Measurements from ENCODE around the gene ZNF514.

The ZNF514 gene

DNA sequence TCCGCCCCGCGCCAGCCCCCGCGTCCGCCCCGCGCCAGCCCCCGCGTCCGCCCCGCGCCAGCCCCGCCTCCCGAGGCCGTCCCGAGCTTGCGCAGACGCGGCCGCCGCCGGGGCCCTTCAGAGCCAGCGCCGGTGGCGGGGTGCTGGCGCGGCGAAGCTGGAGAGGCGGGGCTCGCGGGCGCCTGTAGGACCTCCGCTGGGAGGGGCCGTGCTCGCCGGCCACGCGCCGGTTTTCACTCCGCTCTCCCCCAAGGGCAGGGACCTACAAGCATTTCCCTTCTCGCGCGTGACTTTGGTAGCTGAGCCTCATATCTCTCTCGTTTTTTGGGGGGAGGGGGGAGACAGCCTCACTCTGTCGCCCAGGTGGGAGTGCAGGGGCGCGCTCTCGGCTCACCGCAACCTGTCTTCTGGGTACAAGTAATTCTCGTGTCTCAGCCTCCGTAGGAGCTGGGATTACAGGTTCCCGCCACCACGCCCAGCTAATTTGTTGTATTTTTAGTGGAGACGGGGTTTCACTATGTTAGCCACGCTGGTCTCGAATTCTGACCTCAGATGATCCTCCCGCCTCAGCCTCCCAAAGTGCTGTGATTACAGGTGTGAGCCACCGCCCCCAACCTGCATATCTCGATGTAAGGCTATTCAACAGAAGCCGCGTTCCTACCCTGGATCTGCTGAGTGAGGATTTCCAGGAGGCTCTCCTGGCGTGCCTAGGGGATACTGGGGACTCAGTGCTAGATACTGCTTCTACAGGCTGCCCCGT is at the start of gene ZNF514:
ZNF514 (minus strand) TSS at position 159 of the 760 bp plus-strand sequence. CDS start 6,595 bp downstream, outside the sequence.
- DNase-seq (ENCODE audit: low read depth): peak; percentile 75

DNA sequence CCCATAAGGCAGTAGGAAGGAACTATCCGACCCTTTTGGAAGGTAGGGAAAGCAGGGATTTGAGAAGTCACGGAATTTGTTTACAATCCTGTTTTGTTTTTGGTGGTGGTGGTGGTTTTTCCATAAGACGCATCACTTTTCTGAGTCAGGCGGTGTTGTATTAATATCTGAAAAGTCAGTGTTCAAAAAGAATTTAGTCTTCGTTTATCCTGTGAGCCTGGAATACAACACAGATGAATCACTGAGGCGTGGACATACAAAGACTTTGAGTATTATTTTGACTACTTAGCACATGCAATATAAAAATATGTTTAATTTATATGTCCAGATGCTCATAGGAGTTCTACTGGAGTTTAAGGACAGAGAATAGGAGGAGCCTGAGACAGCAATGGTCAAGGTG is 48.5 kb upstream of the ZNF514 start:
- no peak for DNase-seq (ENCODE audit: low read depth)

DNA sequence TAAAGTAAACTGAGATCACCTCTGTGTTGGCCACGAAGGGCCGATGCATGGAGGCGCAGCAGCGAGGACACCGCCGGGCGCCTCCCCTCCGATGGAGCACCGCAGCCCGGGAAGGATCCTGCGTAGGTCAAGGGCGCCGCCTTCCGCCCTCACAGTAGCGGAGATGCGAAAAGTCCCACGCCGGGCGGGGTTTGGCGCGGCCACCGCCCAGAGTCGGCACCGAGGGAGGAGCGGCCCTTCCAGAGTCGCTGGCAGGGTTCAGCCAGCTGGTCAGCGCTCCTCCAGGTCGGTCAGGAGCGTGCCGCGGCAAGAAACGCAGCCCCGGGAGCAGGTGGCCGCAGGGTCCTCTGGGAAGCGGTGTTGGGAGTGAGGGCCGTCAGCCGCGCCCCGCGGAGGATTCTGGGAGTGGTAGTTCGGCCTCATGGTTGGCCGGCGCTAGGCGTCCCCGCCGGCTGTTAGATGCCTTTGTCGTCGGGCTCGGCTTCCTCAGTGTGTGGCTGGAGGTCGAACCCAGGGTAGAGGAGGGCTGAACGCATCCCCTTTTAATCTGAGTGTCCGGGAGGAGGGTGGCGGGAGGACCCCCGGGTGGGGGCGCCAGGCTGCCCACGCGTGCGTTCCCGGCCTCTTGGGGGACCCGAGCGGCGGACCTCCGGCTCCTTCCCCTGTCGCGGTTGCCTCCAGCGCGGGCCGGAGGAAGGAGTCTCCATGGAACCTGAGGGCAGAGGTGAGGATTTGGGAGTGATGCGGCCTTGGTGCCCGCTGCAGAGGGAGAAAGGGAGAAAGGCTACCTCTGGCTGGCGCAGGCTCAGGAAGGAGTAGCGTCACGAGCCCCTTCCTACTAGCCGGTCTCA is 47.7 kb upstream of the ZNF514 start, which contains the start of gene ZNF892:
ZNF892 (plus strand) TSS at position 411 of the 851 bp plus-strand sequence; CDS start at position 706, 295 bp downstream.
- DNase-seq (ENCODE audit: low read depth): peak; percentile 80

DNA sequence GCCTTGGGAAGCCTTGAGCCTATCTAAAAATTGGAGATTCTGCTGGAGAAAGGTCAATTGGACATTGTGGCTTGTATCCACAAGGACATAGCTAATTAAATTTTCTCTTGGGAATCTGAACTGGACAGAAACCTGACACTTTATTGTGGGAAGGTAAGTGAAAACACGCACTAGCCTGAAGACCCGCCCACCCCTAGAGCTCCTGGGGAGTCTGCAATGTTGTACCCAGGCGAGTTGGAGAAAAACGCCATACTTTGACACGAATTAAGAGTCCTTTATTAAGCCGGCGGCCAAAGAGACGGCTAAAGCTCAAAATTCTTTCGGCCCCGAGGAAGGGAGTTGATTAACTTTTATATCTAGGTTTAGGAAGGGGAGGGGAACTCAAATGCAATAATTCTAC is 46.4 kb upstream of the ZNF514 start:
- DNase-seq (ENCODE audit: low read depth): no peak

DNA sequence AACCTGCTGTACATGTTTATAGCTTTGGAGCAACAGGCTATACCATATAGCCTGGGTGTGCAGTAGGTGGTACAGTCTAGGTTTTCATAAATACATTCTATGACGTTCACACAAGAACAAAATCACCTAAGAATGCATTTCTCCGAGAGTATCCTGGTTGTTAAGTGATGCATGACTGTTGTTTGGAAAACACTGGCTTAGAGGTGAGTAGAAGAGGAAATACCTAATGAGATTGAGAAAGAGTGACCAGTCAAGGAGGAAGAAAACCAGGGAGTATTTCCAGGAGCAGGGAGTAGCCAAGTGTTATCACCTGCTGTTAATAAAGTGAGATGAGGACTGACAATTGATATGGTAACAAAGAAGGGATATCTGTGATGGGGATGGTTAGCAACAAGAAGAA is 44.7 kb upstream of the ZNF514 start:
- no peak for DNase-seq (ENCODE audit: low read depth)

DNA sequence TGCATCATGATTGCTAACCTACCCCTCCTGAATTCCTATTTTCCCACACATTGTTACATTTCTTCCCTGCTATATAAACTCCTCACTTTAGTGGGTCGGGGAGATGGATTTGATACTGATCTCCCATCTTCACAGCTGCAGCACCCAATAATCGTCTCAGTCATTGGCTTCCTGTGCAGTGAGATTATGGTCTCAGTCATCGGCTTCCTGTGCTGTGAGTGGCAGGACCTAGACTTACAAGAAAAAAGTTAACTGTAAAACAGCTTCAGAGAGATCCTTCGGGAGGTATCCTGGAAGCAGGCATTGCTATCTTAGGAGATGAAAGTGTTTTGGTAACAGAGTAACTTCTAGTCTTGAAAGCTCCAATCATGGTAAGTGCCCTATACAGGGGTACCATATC is 44.3 kb upstream of the ZNF514 start:
- DNase-seq (ENCODE audit: low read depth): no peak

DNA sequence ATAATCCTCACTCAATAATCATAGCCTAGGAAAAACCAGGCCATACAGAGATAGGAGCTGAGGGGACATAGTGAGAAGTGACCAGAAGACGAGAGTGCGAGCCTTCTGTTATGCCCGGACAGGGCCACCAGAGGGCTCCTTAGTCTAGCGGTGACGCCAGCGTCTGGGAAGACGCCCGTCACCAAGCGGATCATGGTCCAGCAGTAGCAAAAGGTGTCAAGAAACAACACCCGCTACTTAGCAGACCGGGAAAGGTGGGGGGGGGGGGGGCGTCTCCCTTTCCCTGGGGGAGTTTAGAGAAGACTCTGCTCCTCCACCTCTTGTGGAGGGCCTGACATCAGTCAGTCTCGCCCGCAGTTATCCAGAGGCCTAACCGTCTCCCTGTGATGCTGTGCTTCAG is 33.3 kb upstream of the ZNF514 start:
- peak; percentile 43 for DNase-seq (ENCODE audit: low read depth)

DNA sequence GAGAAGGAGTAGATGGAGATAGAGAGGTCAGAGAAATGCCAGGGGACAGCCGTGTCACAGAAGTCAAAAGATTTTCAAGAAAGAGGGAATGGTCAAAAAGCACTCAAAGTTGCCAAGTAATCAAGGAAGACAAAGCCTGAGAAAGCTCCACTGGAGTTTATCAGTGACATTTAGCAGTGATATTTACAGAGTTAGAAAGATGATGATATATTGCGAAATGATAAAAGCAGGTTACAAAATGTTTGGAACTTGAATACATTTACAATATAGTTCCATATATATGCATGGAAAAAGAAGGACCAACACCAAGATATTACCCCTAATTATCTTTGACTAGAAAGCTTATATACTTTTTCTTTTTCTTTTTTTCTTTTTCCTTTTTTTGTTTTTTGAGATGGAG is 26.3 kb upstream of the ZNF514 start:
- DNase-seq (ENCODE audit: low read depth): no peak

DNA sequence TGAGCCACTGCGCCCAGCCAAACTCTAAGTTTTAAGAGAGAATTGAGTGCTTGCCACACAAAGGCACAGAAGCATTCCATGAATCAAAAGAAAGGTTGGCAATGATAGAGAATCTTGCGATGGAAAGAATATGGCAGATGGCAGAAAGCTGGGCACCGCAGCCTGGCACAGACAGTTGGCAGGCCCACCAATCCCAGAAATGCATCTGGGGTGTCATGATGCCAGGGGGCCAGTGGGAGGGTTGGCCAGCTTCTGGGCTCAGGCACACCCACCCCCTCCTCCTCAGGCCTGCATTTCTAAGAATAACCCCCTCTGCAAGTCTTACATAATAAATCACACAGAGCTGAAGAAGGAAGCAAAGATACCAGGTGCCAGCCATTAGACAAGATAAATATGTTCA is 25.5 kb upstream of the ZNF514 start:
- DNase-seq (ENCODE audit: low read depth): no peak

DNA sequence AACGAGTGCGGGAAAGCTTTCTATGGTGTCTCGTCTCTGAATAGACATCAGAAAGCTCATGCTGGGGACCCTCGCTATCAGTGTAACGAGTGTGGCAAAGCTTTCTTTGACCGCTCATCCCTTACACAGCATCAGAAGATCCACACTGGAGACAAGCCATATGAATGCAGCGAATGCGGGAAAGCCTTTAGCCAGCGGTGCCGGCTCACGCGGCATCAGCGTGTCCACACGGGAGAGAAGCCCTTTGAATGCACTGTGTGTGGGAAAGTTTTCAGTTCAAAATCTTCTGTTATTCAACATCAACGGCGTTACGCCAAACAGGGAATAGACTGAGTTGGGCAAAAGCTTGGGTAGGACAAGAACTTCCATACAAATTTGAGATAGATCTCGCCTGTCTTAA is 22.1 kb upstream of the ZNF514 start:
- no peak for DNase-seq (ENCODE audit: low read depth)

DNA sequence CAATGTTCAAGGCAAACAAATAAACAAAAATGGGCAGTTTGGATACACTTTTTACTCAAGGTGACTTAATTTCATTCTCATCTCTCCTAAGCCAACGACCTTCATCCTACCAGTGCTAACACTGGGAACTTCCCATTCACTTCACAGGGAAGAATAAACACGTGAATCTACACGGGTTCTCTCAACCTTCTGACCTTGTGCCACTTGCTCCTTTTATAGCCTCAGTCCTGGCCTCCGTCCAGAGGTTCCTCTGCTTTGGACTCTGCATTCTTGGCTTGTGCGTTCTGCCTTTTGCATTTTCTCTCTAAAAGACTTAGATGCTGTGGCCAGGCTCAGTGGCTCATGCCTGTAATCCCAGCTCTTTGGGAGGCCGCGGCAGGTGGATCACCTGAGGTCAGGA is 19.8 kb upstream of the ZNF514 start:
- DNase-seq (ENCODE audit: low read depth): no peak

DNA sequence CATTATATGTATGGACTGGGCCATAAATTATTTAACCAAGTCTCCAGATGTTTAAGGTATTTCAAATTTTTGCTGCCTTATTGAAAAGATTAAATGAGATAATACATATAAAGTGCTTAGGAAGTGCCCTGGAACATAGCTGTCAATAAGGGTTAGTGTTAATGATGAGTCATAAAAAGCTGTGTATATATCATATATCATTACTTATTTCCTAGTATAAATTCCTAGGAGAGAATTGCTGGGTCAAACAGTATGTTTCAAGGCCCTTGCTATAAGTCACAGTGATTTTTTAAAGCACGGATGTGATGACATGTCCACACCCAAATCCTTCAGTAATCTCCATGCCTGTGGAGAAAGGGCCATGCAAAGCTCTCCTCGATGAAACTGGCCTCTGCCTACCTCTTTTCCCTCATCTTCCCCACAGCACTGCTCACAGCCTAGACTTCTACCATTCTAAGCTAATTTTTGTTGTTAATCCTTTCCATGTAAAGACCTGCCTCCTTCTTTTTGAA is 14.4 kb upstream of the ZNF514 start:
- no peak for DNase-seq (ENCODE audit: low read depth)

DNA sequence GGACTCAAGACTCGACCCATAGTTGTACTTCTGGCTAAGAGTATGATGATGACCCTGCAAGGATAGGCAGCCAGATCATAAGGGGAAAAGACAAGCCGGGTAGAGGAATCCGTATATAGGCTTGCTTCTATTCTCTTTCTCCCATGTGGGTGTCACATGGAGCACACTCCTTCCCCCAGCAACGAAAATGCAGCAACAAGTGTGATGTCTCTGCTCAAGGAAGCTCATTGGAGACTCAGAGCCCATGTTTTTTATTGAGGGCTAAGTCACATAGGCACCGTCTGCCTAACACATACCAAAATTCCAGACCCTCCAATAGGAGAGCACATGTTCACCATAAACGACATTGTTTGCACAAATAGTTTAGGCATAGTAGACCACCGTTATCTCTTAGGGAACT is 12.3 kb upstream of the ZNF514 start:
- DNase-seq (ENCODE audit: low read depth): no peak

DNA sequence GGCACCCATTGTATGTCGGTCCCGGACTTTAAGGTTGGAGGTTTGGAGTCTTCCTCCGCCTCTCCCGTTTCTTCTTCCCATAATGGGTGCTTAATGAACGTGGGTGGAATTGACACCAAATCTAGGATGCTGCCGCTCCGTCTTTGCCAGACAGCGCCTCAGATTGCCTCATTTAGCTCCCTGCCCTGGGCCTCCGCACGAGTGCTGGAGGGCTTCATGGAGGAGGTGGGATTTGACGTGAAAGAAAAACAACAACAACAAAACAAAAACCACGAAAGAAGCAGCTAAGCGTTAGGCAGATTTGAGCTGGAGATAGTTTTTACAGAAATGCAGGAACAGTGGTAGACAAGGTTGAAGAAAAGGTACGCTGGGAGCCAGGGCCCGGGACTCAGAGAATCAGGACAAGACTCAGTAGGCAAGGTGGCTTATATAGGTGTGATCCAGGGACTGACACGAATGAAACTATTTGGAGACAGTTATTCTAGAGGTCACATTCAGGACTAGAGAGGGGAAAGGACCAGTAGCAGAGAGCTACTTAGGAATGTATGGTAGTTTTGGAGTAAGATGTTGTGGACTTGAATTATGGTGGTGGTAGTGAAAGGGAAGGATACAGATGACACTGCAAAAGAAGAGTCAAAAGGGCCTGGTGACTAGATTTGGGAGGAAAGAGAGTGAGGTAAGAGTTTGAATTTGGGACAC is 6.6 kb upstream of the ZNF514 start:
- DNase-seq (ENCODE audit: low read depth): no peak

DNA sequence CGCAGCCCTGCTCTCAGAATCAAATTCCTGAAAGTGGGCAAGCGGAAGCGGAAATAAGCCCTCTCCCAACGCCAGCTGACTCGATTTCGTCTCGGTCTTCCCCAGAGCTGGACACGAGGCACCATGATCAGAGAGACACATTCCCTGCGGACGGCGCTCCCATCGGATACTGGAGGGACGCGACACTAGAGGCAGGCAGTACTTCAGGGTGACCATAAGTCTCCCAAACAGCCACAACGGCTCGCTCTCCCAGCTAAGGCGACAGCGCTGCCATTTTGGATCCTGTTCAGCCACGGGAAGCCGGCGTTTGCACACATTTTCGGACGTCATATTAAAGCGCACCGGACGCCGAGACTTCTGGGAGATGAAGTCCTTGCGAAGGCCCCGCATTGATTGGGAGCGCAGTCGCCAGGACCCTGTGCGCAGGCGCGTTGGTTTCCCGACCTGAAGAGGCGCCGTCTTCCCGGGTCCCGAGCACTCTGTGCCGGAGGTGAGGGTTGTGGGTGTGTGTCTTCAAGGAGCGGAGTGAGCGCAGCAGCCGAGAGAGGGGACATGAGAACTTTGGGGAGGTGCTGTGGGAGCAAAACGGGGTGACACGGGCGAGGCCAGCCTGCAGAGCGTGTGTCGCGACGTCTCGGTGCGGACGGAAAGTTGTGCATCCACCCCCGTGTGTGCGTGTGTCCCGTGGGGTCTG is 5.9 kb upstream of the ZNF514 start, which contains the start of gene ZNF2:
ZNF2 (plus strand) TSS at position 439 of the 694 bp plus-strand sequence. CDS start 10,418 bp downstream, outside the sequence.
- peak; percentile 93 for DNase-seq (ENCODE audit: low read depth)

DNA sequence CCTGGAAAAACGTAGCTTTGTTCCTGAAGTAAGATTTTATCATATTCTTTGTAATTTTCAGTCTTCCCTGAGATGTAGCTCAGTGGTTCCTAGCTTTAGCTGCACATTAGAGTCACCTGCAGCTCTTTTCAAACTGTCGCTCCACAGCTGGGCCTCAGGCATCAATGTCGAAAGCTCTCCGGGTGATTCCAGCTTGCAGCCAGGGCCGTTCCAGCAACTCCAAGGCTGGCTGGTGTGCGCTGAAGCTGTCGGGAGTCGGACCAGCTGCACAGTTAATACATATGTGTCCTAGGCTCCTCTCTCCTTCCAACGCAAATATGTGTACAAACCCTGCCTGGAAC is 5.4 kb upstream of the ZNF514 start:
- no peak for DNase-seq (ENCODE audit: low read depth)

DNA sequence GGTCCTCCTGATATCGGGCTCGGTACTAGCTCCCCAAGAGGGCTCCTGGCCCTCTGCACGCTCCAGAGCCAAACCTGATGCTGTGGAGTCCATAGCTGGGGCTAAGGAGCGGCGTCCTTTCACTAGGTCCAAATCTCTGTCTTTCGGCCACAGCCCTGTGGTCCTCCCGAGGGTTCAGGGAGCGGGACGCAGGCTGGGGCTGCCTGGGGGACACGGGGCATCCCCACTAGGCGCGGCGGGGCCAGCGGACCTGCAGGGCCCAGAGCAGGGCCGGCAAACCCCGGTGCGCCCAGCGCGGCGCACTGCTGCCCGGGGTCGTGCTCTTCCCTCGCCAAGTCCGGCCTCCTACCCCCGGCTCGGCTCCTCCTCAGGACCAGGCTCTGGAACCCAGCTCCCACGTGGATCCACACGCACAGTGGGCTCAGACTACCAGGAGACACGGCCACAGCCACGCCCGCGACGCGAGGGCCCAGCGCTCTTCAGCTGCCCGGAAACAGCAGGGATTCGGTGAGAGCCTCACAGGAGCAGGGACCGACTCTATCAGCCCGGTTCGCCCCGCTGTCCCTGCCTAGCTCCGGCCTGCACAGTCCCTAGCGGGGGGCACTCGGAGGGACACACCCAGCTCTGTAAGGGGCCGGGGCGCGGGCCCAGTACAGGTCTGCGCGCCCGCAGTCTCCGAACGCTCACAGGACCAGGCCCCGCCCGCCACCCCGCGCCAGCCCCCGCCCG is 593 bp downstream of the ZNF514 start:
- DNase-seq (ENCODE audit: low read depth): peak; percentile 32

DNA sequence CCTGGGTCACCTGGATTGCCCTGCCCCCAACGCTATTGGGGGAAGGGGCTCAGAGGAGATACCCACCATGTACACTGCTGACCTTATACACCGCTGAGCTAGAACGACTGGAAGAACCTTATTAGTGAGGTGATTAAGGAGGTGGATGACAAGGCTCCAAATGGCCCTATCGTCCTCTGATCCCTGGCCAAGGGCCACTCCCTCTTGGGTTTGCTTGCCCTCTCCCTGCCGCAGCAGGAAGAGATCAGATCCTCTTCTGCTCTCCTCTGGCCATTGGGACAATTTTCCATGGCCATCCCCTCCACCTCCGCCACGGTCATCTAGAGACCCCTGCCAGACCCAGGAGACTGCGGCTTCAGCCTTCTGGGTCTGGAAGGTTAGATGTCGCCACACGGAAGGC is 1.2 kb downstream of the ZNF514 start:
- no peak for DNase-seq (ENCODE audit: low read depth)

DNA sequence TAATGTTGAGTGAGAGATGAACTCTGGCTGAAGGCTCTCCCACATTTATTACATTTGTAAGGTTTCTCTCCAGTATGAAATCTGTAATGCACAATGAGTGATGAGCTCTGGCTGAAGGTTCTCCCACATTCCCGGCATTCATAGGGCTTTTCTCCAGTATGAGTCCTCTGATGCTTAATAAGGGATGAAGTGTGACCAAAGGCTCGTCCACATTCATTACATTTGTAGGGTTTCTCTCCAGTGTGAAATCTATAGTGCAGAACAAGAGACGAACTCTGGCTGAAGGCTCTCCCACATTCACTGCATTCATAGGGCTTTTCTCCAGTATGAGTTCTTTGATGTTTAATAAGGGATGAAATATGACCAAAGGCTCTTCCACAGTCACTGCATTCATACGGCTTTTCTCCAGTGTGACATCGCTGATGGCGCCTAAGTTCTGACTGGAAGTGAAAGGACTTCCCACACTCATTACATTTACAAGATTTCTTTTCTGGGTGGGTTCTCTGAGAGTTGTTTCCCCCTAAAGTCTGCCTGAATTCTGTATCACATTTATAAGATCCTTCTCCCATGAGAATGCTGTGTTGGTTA is 10.2 kb downstream of the ZNF514 start:
- DNase-seq (ENCODE audit: low read depth): no peak

DNA sequence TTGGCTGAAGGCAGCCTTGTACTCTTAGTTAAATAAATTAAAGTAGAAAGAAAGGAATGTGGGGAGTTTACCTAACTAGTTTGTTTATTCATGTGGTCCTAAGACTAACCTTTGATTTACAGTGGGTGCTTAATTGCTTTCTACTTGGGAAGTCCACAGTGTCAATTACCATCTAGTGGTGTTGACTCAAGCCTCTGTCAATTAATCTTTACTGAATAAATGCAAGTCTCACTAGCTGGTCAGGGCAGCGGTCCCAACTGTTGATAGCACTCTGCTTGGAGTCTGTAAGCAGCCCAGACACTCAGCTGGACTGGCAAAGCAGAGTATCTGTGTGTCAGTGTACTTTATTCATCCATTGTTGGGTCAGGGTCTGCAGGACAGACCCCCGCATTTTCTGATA is 15.8 kb downstream of the ZNF514 start:
- DNase-seq (ENCODE audit: low read depth): no peak

DNA sequence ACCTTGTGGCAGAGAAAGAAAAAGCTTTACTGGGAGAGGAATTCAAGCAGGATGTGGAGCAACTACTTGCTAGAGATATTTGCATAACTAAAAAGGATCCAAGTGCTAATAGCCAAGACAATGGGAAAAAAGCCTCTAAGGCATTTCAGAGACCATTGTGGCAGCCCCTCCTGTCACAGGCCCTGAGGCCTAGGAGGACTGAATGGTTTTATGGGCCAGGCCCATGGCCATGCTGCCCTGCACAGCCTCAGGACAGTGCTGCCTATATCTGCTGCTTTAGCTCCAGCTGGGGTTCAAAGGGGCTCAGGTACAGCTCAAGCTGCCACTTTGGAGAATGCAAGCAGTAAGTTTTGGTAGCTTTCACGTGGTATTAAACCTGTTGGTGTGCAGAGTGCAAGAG is 20.9 kb downstream of the ZNF514 start:
- DNase-seq (ENCODE audit: low read depth): no peak

Measured in activated T-cell treated with anti-CD3 and anti-CD28 coated beads for 48 hours (primary cell).